Heart left ventricle (tissue), 16 donors: ENCODE results near the gene SPATS2L. TPM values are rescaled to one million over a fixed set of nuclear protein-coding genes. Genes with fewer than 3 reads are reported as not detected.

Source experiments
- ATAC-seq, 4 donors: fragments of 200-7000 bp; cut with Tn5 transposase; one replicate each; pipeline ENCODE4 v1.9.1; 2020 to 2022; ENCODE audit warnings: moderate library complexity in 4 of 4, mild to moderate bottlenecking in 3 of 4, moderate number of reproducible peaks in 1 of 4
- DNase-seq, 5 donors: peaks; one replicate each; pipeline ENCODE4 v3.0.0-alpha.2; 2020
- H3K27ac ChIP-seq, 12 donors: fragments of 200-600 bp; sonication (generic) in 4 of 12; one replicate each; pipeline versions ENCODE4 v1.5.0 to v1.8.0; 2016 to 2022; ENCODE audit warnings: mild to moderate bottlenecking in 2 of 12
- H3K27me3 ChIP-seq, 9 donors: fragments of 200-600 bp; sonication (generic) in 2 of 9; one replicate each; pipeline versions ENCODE4 v1.5.1 to v1.8.0; 2016 to 2022; ENCODE audit warnings: mild to moderate bottlenecking in 3 of 9
- H3K36me3 ChIP-seq, 9 donors: fragments of 200-600 bp; sonication (generic) in 2 of 9; one replicate each; pipeline versions ENCODE4 v1.5.0 to v1.8.0; 2018 to 2022; ENCODE audit warnings: mild to moderate bottlenecking in 2 of 9
- H3K4me1 ChIP-seq, 12 donors: fragments of 200-600 bp; sonication (generic) in 4 of 12; one replicate each; pipeline versions ENCODE4 v1.5.0 to v1.8.0; 2016 to 2022; ENCODE audit warnings: mild to moderate bottlenecking in 3 of 12
- H3K4me3 ChIP-seq, 12 donors: fragments of 200-600 bp; sonication (generic) in 4 of 12; one replicate each; pipeline versions ENCODE4 v1.5.0 to v1.8.0; 2017 to 2022; ENCODE audit warnings: mild to moderate bottlenecking in 9 of 12, moderate library complexity in 4 of 12
- H3K9me3 ChIP-seq, 12 donors: fragments of 200-600 bp; sonication (generic) in 4 of 12; one replicate each; pipeline versions ENCODE4 v1.5.0 to v1.8.0; 2016 to 2022; ENCODE audit warnings: mild to moderate bottlenecking in 1 of 12
- POLR2A ChIP-seq, 2 donors: fragments of 450-650 bp; IDR thresholded peaks; one replicate each; pipeline ENCODE4 v1.6.1; 2017; ENCODE audit warnings: antibody characterized with exemption in 2 of 2, mild to moderate bottlenecking in 2 of 2, moderate library complexity in 2 of 2
- WGBS, 4 donors: extraction: QIAGEN DNeasy Blood & Tissue Kit in 2 of 4; methylation state at CpG; one replicate each; pipeline versions ENCODE4 v1.1.5 to v1.1.7; 2013 to 2018; 5-methylcytosine and 5-hydroxymethylcytosine counted together
- intact Hi-C, 10 donors: fragments of 100-400 bp; cut with DNase I; formaldehyde crosslinking; loops; one replicate each; pipeline versions ENCODE4 v1.11.1 to v1.14.2; 2022
- polyA plus RNA-seq, 2 donors: library from polyadenylated mRNA; stranded (reverse); fragments of 200-250 nt; gene quantifications; one replicate each; pipeline ENCODE4 v1.2.3, GENCODE V29; 2013
- total RNA-seq, 9 donors: library from RNA; depleted of rRNA in 2 of 9; stranded (reverse); fragments of >200 nt in 2 of 9; fragmentation: NEBNext Ultra II Directional in 3 of 9; extraction: Animal tissue kit (Norgen Biotek cat#: 25700) in 3 of 9; gene quantifications; one replicate each; pipeline versions ENCODE4 v1.1.0 to v1.2.4, GENCODE V29; 2016 to 2023
- TF ChIP-seq, protein P1 (sequence below), 12 donors: fragments of 200-600 bp; sonication (generic) in 4 of 12; IDR thresholded peaks; one replicate each; pipeline versions ENCODE4 v1.5.0 to v1.8.0; 2018 to 2022; ENCODE audit warnings: antibody characterized with exemption in 12 of 12, mild to moderate bottlenecking in 5 of 12
- donor health status: ischemic (EF 13 %, LVEDD 7.1; RV severe dilation, severe dysfunction).
- donor health status: healthy with polysubstance abuse.
- donor health status: DM: no; HTN: yes; CAD: no.
- donor health status: DM: no; HTN: no; CAD: no.
- donor health status: ischemic (EF 25% LVEDD 6.9; RV normal size, moderate dysfunction).
- donor health status: ischemic (EF 25% LVEDD 5.7; RV mildly dilated, moderate dysfunction).
- donor health status: healthy.
- donor health status: DM: yes; HTN: yes; CAD: no.
- donor health status: ischemic (EF 35%, LVEDD 5.7; RV mildly dilated, moderate dysfunction).
- donor health status: nonischemic (EF 11% LVEDD 7.7; RV severe dilation, severe dysfunction).
- donor health status: DM: yes; HTN: yes; CAD: no.
- donor health status: PGD.
- donor health status: ischemic (EF 29% LVEDD 5.4; RV normal size, mild dysfunction).
- donor health status: nonischemic (EF 23%, LVEDD 6.1; RV moderate dilation, normal function).

SPATS2L gene
- total and polyA plus RNA-seq, 11 donors, result 34.9 to 177 (median 102) TPM

DNA sequence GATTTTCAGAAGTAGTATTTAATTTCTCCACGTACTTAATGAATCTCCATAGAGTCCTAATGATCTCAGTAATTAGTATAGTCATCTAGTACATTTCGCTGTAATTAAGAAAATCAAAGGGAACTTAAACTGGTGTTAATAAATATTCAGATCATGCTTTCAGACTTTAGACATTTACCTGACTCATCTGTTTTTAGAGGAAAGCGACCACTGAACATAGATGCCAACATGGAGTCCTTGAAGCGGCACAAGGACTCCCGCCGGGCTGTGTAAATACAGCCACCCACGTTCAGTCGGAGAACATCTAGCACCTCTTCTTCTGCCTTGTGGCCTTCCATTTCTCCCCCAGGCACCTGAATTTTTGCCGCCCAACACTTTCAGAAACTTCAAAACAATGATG lies 200.2 kb downstream of the SPATS2L start:
- no peaks in the 10 kb centered on the region for H3K9me3 ChIP-seq
- H3K27me3 ChIP-seq, result no peaks in the 10 kb centered on the region
- no peak overlapping the region for H3K27ac ChIP-seq
- H3K4me1 ChIP-seq, result peaks cover 0 to 15% (median 5%) of the 10 kb centered on the region in 12 donors
- H3K36me3 ChIP-seq, result peaks cover 0 to 42% (median 30%) of the 10 kb centered on the region in 9 donors
- intact Hi-C loops, result no loop called here
- DNase-seq (no peak), ATAC-seq (no peak)
- 80 to 88% (median 84%) methylated on average over 9 of the region's 9 CpGs for WGBS, 4 donors
- TF ChIP-seq POLR2A (IDR thresholded peaks at IDR 0.05), result no peak
- TF ChIP-seq, protein P1, sequence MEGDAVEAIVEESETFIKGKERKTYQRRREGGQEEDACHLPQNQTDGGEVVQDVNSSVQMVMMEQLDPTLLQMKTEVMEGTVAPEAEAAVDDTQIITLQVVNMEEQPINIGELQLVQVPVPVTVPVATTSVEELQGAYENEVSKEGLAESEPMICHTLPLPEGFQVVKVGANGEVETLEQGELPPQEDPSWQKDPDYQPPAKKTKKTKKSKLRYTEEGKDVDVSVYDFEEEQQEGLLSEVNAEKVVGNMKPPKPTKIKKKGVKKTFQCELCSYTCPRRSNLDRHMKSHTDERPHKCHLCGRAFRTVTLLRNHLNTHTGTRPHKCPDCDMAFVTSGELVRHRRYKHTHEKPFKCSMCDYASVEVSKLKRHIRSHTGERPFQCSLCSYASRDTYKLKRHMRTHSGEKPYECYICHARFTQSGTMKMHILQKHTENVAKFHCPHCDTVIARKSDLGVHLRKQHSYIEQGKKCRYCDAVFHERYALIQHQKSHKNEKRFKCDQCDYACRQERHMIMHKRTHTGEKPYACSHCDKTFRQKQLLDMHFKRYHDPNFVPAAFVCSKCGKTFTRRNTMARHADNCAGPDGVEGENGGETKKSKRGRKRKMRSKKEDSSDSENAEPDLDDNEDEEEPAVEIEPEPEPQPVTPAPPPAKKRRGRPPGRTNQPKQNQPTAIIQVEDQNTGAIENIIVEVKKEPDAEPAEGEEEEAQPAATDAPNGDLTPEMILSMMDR (IDR thresholded peaks at IDR 0.05), result no peak
- H3K4me3 ChIP-seq, result no peak overlapping the region

DNA sequence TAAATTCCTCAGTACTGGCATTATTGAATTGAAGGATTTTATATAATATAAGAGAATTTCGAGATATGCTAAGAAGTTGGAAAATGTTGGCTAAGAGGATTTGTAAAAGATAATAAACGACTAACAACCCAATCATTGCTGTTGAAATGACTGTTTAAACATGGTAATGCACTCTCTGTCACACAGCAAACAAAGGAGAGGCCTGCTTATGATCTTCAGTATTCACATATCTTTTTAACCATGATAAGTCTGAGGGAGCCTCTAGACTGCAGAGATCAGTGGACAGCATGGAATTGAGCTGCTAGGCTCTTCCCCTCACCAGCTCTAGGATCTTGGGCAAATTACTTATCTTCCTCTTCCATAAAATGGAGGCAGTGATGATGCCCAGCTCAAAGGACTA lies 200.7 kb downstream of the SPATS2L start:
- no peaks in the 10 kb centered on the region for H3K9me3 ChIP-seq
- TF ChIP-seq POLR2A (IDR thresholded peaks at IDR 0.05), result no peak
- TF ChIP-seq, protein P1 (IDR thresholded peaks at IDR 0.05), result no peak
- no peak overlapping the region for H3K27ac ChIP-seq
- intact Hi-C loops, result no loop called here
- peaks cover 0 to 15% (median 5%) of the 10 kb centered on the region in 12 donors for H3K4me1 ChIP-seq
- ATAC-seq, result no peak
- H3K4me3 ChIP-seq, result no peak overlapping the region
- 84 to 88% (median 86%) methylated on average over 2 of the region's 2 CpGs for WGBS, 4 donors
- H3K36me3 ChIP-seq, result peaks cover 0 to 40% (median 29%) of the 10 kb centered on the region in 9 donors
- DNase-seq, result no peak
- no peaks in the 10 kb centered on the region for H3K27me3 ChIP-seq

DNA sequence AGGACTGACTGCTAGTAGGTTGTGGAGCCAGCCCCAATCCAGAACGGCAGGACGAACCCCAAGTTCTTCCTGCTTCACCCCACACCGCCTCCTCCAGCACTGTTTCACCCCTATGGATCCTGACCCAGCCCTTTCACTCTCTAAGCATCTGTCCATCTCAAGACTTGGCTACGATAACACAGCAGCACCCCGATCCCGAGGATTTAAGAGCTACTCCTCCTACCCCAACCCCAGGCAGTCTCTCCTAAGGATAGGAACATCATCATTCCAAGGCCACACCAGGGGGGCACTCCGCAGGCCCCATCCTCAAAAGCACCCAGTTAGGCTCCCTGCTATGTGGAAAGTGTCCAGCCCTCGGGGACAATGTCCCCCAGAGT lies 202.7 kb downstream of the SPATS2L start:
- H3K4me3 ChIP-seq, result peak overlapping the region; percentile 59 to 95 (median 82)
- intact Hi-C loops, result no loop called here
- 31 to 51% (median 37%) methylated on average over 6 to 8 of the region's 8 CpGs for whole genome bisulfite sequencing, 4 donors
- peak in 2 of 4 donors; percentile 6 to 12 for ATAC-seq
- H3K27ac ChIP-seq, result peak overlapping the region; percentile 75 to 96 (median 87)
- peak in 1 of 5 donors; percentile 15 for DNase-seq
- peaks cover 0 to 22% (median 13%) of the 10 kb centered on the region in 9 donors for H3K36me3 ChIP-seq
- H3K27me3 ChIP-seq, result no peaks in the 10 kb centered on the region
- TF ChIP-seq POLR2A (IDR thresholded peaks at IDR 0.05), result no peak
- TF ChIP-seq, protein P1 (IDR thresholded peaks at IDR 0.05), result no peak
- peaks cover 0 to 15% (median 5%) of the 10 kb centered on the region in 12 donors for H3K4me1 ChIP-seq
- no peaks in the 10 kb centered on the region for H3K9me3 ChIP-seq

DNA sequence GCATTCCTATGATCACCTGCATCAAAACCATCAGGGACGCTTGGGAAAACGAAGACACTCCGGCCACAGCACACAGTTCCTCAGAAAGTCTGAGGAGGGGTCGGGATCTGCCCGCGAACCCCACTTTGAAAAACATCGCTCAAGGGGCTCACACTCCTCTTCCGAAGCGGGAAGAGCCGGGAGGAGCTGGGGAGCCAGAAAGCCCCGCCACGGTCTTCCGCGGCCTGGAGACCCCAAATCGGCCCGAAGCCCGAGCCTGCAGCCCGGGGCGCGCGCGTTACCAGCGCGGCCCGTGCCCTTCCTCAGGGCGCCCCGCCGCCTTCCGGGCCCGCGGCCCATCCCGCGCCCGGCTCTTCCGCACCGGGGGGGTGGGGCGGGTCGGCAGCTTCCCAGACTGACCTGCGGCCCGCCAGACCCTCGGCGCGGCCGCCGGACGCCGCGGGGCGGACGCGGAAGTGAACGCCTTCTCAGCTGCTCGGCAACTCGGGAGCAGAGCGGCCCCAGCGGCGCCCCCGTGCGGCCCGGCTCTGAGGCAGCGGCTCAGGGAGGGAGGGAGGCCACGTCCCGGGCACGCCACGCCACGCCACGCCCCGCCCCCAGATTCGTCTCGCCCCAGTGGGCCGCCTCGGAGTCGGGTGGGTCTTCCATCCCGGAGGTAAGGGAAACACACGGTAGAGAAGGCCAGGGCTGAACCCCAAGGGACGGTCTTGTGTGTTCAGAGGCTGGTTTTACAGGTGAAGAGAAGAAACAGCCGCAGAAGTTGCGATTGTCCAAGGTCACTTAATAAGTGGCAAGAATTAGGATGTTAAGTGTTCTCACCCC lies 203.3 kb downstream of the SPATS2L start, which contains the start of gene KCTD18:
TSS of gene KCTD18 (minus strand) at position 457 of the 822 bp plus-strand sequence. CDS start 3,052 bp downstream, outside the sequence.
- no peaks in the 10 kb centered on the region for H3K27me3 ChIP-seq
- DNase-seq, result peak; percentile 92 to 98 (median 95)
- WGBS, 4 donors, result 1% methylated on average over 34 to 78 of the region's 78 CpGs
- H3K9me3 ChIP-seq, result no peaks in the 10 kb centered on the region
- peaks cover 0 to 16% (median 7%) of the 10 kb centered on the region in 9 donors for H3K36me3 ChIP-seq
- peak; percentile 97 to 100 (median 98) for ATAC-seq
- H3K4me3 ChIP-seq, result peak within 1 kb of the TSS; percentile 59 to 95 (median 82)
- intact Hi-C loops, result loop anchor here in 1 of 10 donors (10.0 kb wide), 1 partner anchor 1125 kb away; no protein-coding TSS in a partner anchor
- H3K27ac ChIP-seq, result peak within 1 kb of the TSS; percentile 75 to 96 (median 87)
- H3K4me1 ChIP-seq, result peaks cover 0 to 15% (median 5%) of the 10 kb centered on the region in 12 donors
- peak in 1 of 2 donors; percentile 91 for TF ChIP-seq POLR2A (IDR thresholded peaks at IDR 0.05)
- TF ChIP-seq, protein P1 (IDR thresholded peaks at IDR 0.05), result peak; percentile 69 to 96 (median 90)
